H9 (cell line): ENCODE results near the gene PRPF18. TPM values are rescaled to one million over a fixed set of nuclear protein-coding genes. Genes with fewer than 3 reads are reported as not detected.

ENCODE experiments used
- DNase-seq: peaks from one replicate; pipeline ENCODE4 v3.0.0-alpha.2; 2017
- H2AFZ ChIP-seq: one replicate; pipeline ENCODE4 v1.6.1; 2013; ENCODE audit warnings: mild to moderate bottlenecking, low read length, control low read depth, moderate library complexity
- H2AK5ac ChIP-seq: 2 replicates; pipeline ENCODE4 v1.6.1; 2013; ENCODE audit warnings: low read length, control low read depth, mixed read lengths; ENCODE audit not compliant: insufficient read length
- H2BK120ac ChIP-seq: one replicate; pipeline ENCODE4 v1.6.1; 2013; ENCODE audit warnings: low read depth, mild to moderate bottlenecking, low read length, control low read depth, inconsistent platforms; ENCODE audit not compliant: poor library complexity, severe bottlenecking
- H2BK12ac ChIP-seq: 2 replicates; pipeline ENCODE4 v1.6.1; 2013; ENCODE audit warnings: low read length, control low read depth, mixed read lengths, low read depth; ENCODE audit not compliant: insufficient read length
- H2BK15ac ChIP-seq: 2 replicates; pipeline ENCODE4 v1.6.1; 2013; ENCODE audit warnings: low read depth, low read length, control low read depth
- H2BK20ac ChIP-seq: one replicate; pipeline ENCODE4 v1.6.1; 2013; ENCODE audit warnings: low read depth, mild to moderate bottlenecking, low read length, control low read depth, inconsistent platforms; ENCODE audit not compliant: poor library complexity, severe bottlenecking
- H2BK5ac ChIP-seq: 2 replicates; pipeline ENCODE4 v1.6.1; 2013; ENCODE audit warnings: low read length, control low read depth, mixed read lengths; ENCODE audit not compliant: insufficient read length
- H3K14ac ChIP-seq: 2 replicates; pipeline ENCODE4 v1.6.1; 2013; ENCODE audit warnings: low read length, control low read depth; ENCODE audit not compliant: insufficient read depth
- H3K18ac ChIP-seq: 2 replicates; pipeline ENCODE4 v1.6.1; 2013; ENCODE audit warnings: low read depth, mild to moderate bottlenecking, mixed read lengths, low read length, control low read depth; ENCODE audit not compliant: insufficient read length
- H3K23ac ChIP-seq: 2 replicates; pipeline ENCODE4 v1.6.1; 2013; ENCODE audit warnings: low read length, control low read depth, mixed read lengths, low read depth; ENCODE audit not compliant: insufficient read length
- H3K23me2 ChIP-seq: 2 replicates; pipeline ENCODE4 v1.6.1; 2013; ENCODE audit warnings: low read depth, mild to moderate bottlenecking, mixed read lengths, low read length, control low read depth; ENCODE audit not compliant: insufficient read length, poor library complexity, severe bottlenecking
- H3K27ac ChIP-seq: 2 replicates; pipeline ENCODE4 v1.5.1; 2013; ENCODE audit warnings: low read length, control low read depth, mixed read lengths, low read depth; ENCODE audit not compliant: insufficient read length
- H3K27me3 ChIP-seq: 2 replicates; pipeline ENCODE4 v1.6.1; 2013; ENCODE audit warnings: low read length, control low read depth, inconsistent platforms; ENCODE audit not compliant: insufficient read depth
- H3K4ac ChIP-seq: 2 replicates; pipeline ENCODE4 v1.6.1; 2013; ENCODE audit warnings: low read depth, mild to moderate bottlenecking, control low read depth, inconsistent platforms, low read length, moderate library complexity
- H3K4me1 ChIP-seq: 2 replicates; pipeline ENCODE4 v1.6.1; 2013; ENCODE audit warnings: low read length, control low read depth, inconsistent platforms; ENCODE audit not compliant: insufficient read depth
- H3K4me2 ChIP-seq: 2 replicates; pipeline ENCODE4 v1.6.1; 2013; ENCODE audit warnings: low read length, control low read depth, mixed read lengths; ENCODE audit not compliant: insufficient read length, insufficient read depth
- H3K56ac ChIP-seq: 2 replicates; pipeline ENCODE4 v1.6.1; 2013; ENCODE audit warnings: low read depth, mild to moderate bottlenecking, mixed read lengths, low read length, control low read depth; ENCODE audit not compliant: insufficient read length
- H3K79me1 ChIP-seq: 2 replicates; pipeline ENCODE4 v1.6.1; 2013; ENCODE audit warnings: low read depth, mild to moderate bottlenecking, moderate library complexity, low read length, control low read depth, inconsistent platforms; ENCODE audit not compliant: insufficient read depth, poor library complexity, severe bottlenecking
- H3K79me2 ChIP-seq: 2 replicates; pipeline ENCODE4 v1.6.1; 2013; ENCODE audit warnings: low read length, control low read depth, inconsistent platforms; ENCODE audit not compliant: insufficient read depth
- H3K9ac ChIP-seq: 2 replicates; pipeline ENCODE4 v1.6.1; 2013; ENCODE audit warnings: low read length, control low read depth, mixed read lengths; ENCODE audit not compliant: insufficient read length; ENCODE audit errors: extremely low read depth
- H3K9me3 ChIP-seq: one replicate; pipeline ENCODE4 v1.6.1; 2013; ENCODE audit warnings: low read depth, low read length, inconsistent platforms; ENCODE audit not compliant: control insufficient read depth
- H3T11ph ChIP-seq: one replicate; pipeline ENCODE4 v1.6.1; 2013; ENCODE audit warnings: mild to moderate bottlenecking, low read length, control low read depth, inconsistent platforms
- H4K20me1 ChIP-seq: one replicate; pipeline ENCODE4 v1.6.1; 2013; ENCODE audit not compliant: control insufficient read depth, insufficient read length, insufficient read depth
- H4K5ac ChIP-seq: 2 replicates; pipeline ENCODE4 v1.6.1; 2013; ENCODE audit warnings: low read depth, mild to moderate bottlenecking, mixed read lengths, low read length, control low read depth; ENCODE audit not compliant: insufficient read length
- H4K8ac ChIP-seq: replicated peaks from 2 replicates; pipeline ENCODE4 v1.6.1; 2013; ENCODE audit warnings: low read length, control low read depth, mixed read lengths, low read depth; ENCODE audit not compliant: insufficient read length
- H4K91ac ChIP-seq: 2 replicates; pipeline ENCODE4 v1.6.1; 2013; ENCODE audit warnings: low read depth, mild to moderate bottlenecking, moderate library complexity, mixed read lengths, low read length, control low read depth; ENCODE audit not compliant: insufficient read length
- H3K27ac Mint-ChIP-seq, 3 experiments: 2 replicates in 2 of 3; 3 replicates in 1 of 3; pipeline ENCODE4 v1.8.0; 2020 to 2021; ENCODE audit warnings: mixed read lengths in 3 of 3, mild to moderate bottlenecking in 1 of 3, moderate library complexity in 1 of 3
- H3K27me3 Mint-ChIP-seq: 2 replicates; pipeline ENCODE4 v1.8.0; 2021; ENCODE audit warnings: low read depth, mild to moderate bottlenecking, moderate library complexity, mixed read lengths
- H3K36me3 Mint-ChIP-seq, 3 experiments: 2 replicates in 2 of 3; 3 replicates in 1 of 3; pipeline ENCODE4 v1.8.0; 2020 to 2021; ENCODE audit warnings: low read depth in 3 of 3, mixed read lengths in 3 of 3; ENCODE audit not compliant: insufficient read depth in 1 of 3
- H3K4me1 Mint-ChIP-seq, 2 experiments: 2 replicates each; pipeline ENCODE4 v1.8.0; 2020; ENCODE audit warnings: mixed read lengths in 2 of 2
- H3K4me3 Mint-ChIP-seq, 2 experiments: 2 replicates in 1 of 2; 3 replicates in 1 of 2; pipeline ENCODE4 v1.8.0; 2020 to 2021; ENCODE audit warnings: mild to moderate bottlenecking in 2 of 2, mixed read lengths in 2 of 2, moderate library complexity in 1 of 2
- H3K9me3 Mint-ChIP-seq, 2 experiments: 2 replicates in 1 of 2; 3 replicates in 1 of 2; pipeline ENCODE4 v1.8.0; 2020; ENCODE audit warnings: mild to moderate bottlenecking in 2 of 2, mixed read lengths in 2 of 2, moderate library complexity in 1 of 2
- WGBS: extraction: QIAGEN DNeasy Blood & Tissue Kit; methylation state at CpG from one replicate; pipeline ENCODE4 v1.1.7; 2013; ENCODE audit warnings: missing lambda C conversion rate, low lambda C conversion rate, mixed read lengths; ENCODE audit not compliant: insufficient read length; ENCODE audit errors: extremely low coverage; 5-methylcytosine and 5-hydroxymethylcytosine counted together
- total RNA-seq: library from RNA; stranded (reverse); gene quantifications from 2 replicates; pipeline ENCODE4 v1.2.1, GENCODE V29; 2021
- TF ChIP-seq, protein P1 (sequence below): fragments of 200-600 bp; sonication (generic); conservative IDR thresholded peaks from 3 replicates; pipeline ENCODE4 v1.8.0; 2021; ENCODE audit warnings: antibody characterized with exemption, mild to moderate bottlenecking

The PRPF18 gene
- total RNA-seq, 1 experiment from 2014 or later, result 17.1 TPM

- Histone ChIP-seq H4K5ac (no peak overlapping the region), H3K27me3 (no peaks in the 10 kb centered on the region), H3K9ac (no peak overlapping the region), H3K4me2 (no peak overlapping the region), H3K56ac (no peak overlapping the region), H3K9me3 (no peaks in the 10 kb centered on the region), H3K18ac (no peak overlapping the region), H4K20me1 (no peaks in the 10 kb centered on the region), H4K91ac (no peak overlapping the region), H3K79me1 (no peaks in the 10 kb centered on the region), H2BK12ac (no peak overlapping the region), H3K27ac (no peak overlapping the region), H3K23ac (no peak overlapping the region), H2BK5ac (no peak overlapping the region), H2AFZ (no peak overlapping the region), H2AK5ac (no peak overlapping the region), H4K8ac (no peak overlapping the region), H2BK15ac (no peak overlapping the region), H3T11ph (no peak overlapping the region), H3K14ac (no peak overlapping the region), H2BK20ac (no peak overlapping the region), H3K23me2 (no peaks in the 10 kb centered on the region), H2BK120ac (no peak overlapping the region), H3K4ac (no peak overlapping the region), H3K79me2 (no peaks in the 10 kb centered on the region), H3K4me1 (no peaks in the 10 kb centered on the region)
- Mint-ChIP-seq H3K36me3 (peaks cover 8 to 19% (median 18%) of the 10 kb centered on the region in 3 experiments; a peak in 5 of 7 replicates), H3K27ac (peak overlapping the region; percentile 4 to 92 (median 64); a peak in 5 of 7 replicates), H3K9me3 (no peaks in the 10 kb centered on the region), H3K4me3 (no peak overlapping the region), H3K4me1 (peaks cover 15 to 18% of the 10 kb centered on the region in 2 experiments), H3K27me3 (no peaks in the 10 kb centered on the region)
- DNase-seq, result no peak
- TF ChIP-seq, protein P1, sequence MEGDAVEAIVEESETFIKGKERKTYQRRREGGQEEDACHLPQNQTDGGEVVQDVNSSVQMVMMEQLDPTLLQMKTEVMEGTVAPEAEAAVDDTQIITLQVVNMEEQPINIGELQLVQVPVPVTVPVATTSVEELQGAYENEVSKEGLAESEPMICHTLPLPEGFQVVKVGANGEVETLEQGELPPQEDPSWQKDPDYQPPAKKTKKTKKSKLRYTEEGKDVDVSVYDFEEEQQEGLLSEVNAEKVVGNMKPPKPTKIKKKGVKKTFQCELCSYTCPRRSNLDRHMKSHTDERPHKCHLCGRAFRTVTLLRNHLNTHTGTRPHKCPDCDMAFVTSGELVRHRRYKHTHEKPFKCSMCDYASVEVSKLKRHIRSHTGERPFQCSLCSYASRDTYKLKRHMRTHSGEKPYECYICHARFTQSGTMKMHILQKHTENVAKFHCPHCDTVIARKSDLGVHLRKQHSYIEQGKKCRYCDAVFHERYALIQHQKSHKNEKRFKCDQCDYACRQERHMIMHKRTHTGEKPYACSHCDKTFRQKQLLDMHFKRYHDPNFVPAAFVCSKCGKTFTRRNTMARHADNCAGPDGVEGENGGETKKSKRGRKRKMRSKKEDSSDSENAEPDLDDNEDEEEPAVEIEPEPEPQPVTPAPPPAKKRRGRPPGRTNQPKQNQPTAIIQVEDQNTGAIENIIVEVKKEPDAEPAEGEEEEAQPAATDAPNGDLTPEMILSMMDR, result peak; percentile 97
- no CpG with 5 or more reads among the region's 19 CpGs for WGBS
These were observed 73.3 kb downstream of the PRPF18 start for GRCh38 chr10:13659887-13660550.
